ENCODE measurements around the gene ING1.

Gene ING1

GRCh38 chr13:110771194-110771593 is 57.7 kb downstream of the ING1 start:
- no peak for DNase-seq (ENCODE audit: low read depth in 2 of 2)

GRCh38 chr13:110772091-110772984 is 58.8 kb downstream of the ING1 start:
- no peak for DNase-seq (ENCODE audit: low read depth in 2 of 2)

Data from stimulated activated CD8-positive, alpha-beta memory T cell treated with anti-CD3 and anti-CD28 coated beads, Interleukin-2, amount 100 ng/mL, for 1 hour (primary cell).